ENCODE measurements around the gene CELA2B. TPM values are rescaled to one million over a fixed set of nuclear protein-coding genes. Genes with fewer than 3 reads are reported as not detected.

CELA2B gene
- total and polyA plus RNA-seq, 2 donors from 2014 or later: not detected

- H3K27me3 ChIP-seq (ENCODE audit: control insufficient read depth, insufficient read depth, low read length): no peaks in the 10 kb centered on the region
- H3K27ac ChIP-seq (ENCODE audit: low read depth in 2 of 2, low read length in 2 of 2): no peak overlapping the region
- H3K4me1 ChIP-seq (ENCODE audit: control insufficient read depth in 2 of 3, insufficient read depth in 2 of 3, low read depth in 1 of 3, low read length in 3 of 3): no peaks in the 10 kb centered on the region
- DNase-seq (no peak), FAIRE-seq (no peak)
- no peak overlapping the region for H3K4me3 ChIP-seq (ENCODE audit: low read length in 3 of 3)
- H3K9ac ChIP-seq (ENCODE audit: low read length in 3 of 3): no peak overlapping the region
- H3K36me3 ChIP-seq (ENCODE audit: control insufficient read depth in 2 of 3, insufficient read depth in 3 of 3, low read length in 3 of 3): peaks cover 0 to 16% (median 15%) of the 10 kb centered on the region in 3 donors
- H3K9me3 ChIP-seq (ENCODE audit: control insufficient read depth in 2 of 3, insufficient read depth in 1 of 3, low read length in 3 of 3): no peaks in the 10 kb centered on the region
- no peak for TF ChIP-seq CTCF (IDR thresholded peaks at IDR 0.05; ENCODE audit: borderline replicate concordance, extremely low read depth, insufficient read depth)
- intact Hi-C loops (cut with DNase I): no loop called here
These were observed 16.7 kb downstream of the CELA2B start for GRCh38 chr1:15492596-15492995.

DNA sequence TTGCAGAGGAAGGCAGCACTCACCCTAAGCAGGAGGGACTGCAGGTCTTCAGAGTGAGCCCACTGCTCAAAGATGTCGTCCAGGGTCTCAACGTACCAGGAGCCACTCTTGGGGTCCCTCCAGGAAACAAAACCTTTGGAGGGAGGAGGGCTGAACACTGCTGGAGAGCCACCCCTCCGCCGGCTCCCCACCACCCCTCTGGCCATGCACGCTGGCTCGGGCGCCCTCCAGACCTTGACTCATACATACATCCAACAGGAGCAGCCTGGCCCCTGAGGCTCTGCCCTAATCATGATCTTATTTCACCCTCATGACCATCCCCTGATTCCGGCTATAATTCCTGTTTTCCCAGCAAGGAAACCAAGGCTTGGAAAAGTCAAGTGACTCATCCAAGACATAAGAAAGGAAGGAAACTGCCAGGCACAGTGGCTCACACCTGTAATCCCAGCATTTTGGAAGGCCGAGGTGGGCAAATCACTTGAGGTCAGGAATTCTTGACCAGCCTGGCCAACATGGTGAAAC lies 18.0 kb downstream of the CELA2B start:
- H3K9me3 ChIP-seq (ENCODE audit: control insufficient read depth in 2 of 3, insufficient read depth in 1 of 3, low read length in 3 of 3): no peaks in the 10 kb centered on the region
- H3K36me3 ChIP-seq (ENCODE audit: control insufficient read depth in 2 of 3, insufficient read depth in 3 of 3, low read length in 3 of 3): peaks cover 0 to 16% (median 15%) of the 10 kb centered on the region in 3 donors
- intact Hi-C loops (cut with DNase I): no loop called here
- DNase-seq (no peak), FAIRE-seq (no peak)
- no peak for TF ChIP-seq CTCF (IDR thresholded peaks at IDR 0.05; ENCODE audit: borderline replicate concordance, extremely low read depth, insufficient read depth)
- no peak overlapping the region for H3K27ac ChIP-seq (ENCODE audit: low read depth in 2 of 2, low read length in 2 of 2)
- H3K4me3 ChIP-seq (ENCODE audit: low read length in 3 of 3): no peak overlapping the region
- H3K27me3 ChIP-seq (ENCODE audit: control insufficient read depth, insufficient read depth, low read length): no peaks in the 10 kb centered on the region
- no peaks in the 10 kb centered on the region for H3K4me1 ChIP-seq (ENCODE audit: control insufficient read depth in 2 of 3, insufficient read depth in 2 of 3, low read depth in 1 of 3, low read length in 3 of 3)
- no peak overlapping the region for H3K9ac ChIP-seq (ENCODE audit: low read length in 3 of 3)

DNA sequence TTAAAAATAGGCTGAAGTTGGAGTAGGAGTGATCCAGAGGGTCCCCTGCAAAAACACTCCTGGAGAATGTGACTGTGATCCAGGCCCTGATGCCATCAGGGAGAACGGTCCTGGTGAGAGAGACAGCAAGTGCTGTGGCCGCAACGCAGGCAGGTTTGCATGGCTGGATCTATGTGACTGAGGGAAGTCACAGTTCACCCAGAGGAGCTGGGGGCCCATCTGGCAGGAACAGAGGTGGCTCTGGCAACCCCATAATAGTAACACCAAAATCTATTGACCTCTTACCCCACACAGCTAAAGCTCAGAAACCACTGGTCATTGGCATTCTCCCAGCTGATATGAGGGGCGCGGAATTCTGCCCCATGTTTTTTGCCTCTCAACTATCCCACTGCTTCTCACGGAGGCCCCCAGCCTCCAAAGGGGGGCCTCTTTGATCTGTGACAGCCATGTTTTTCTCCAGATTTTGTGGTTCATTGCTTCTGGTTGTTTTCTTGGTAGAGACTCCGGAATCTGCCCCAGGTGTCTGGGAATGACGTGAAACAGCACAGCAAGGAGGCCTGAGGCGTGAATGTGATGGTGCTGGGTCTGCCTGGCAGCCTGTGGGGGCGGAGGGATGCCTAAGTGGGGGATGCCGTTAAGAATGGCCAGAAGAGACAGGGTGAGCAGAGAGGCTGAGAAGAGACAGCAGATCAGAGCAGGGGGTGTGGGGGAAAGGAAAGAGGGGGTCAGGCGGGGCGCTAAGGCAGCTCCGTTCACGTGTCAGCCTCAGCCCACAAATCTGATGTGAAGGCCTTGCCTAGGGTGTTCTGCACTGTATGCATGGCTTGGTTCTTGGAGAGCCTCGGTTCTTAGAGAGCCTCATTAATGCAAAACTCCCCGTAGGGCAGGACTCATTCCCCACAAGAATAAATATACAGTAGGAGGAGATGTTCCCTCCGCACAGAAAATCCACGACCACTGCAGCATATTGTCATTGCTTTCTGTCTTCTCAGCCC lies 24.6 kb downstream of the CELA2B start:
- DNase-seq: peak in 4 of 5 donors; percentile 51 to 76 (median 63)
- TF ChIP-seq CTCF (IDR thresholded peaks at IDR 0.05; ENCODE audit: borderline replicate concordance, extremely low read depth, insufficient read depth): no peak

More for the DNA sequence above, 24.6 kb downstream of the CELA2B start:
- intact Hi-C loops (cut with DNase I): no loop called here
- FAIRE-seq: no peak
- Histone ChIP-seq H3K4me1 (ENCODE audit: control insufficient read depth in 2 of 3, insufficient read depth in 2 of 3, low read depth in 1 of 3, low read length in 3 of 3) (no peaks in the 10 kb centered on the region), H3K36me3 (ENCODE audit: control insufficient read depth in 2 of 3, insufficient read depth in 3 of 3, low read length in 3 of 3) (peaks cover 0 to 20% (median 5%) of the 10 kb centered on the region in 3 donors), H3K9ac (ENCODE audit: low read length in 3 of 3) (no peak overlapping the region), H3K27ac (ENCODE audit: low read depth in 2 of 2, low read length in 2 of 2) (no peak overlapping the region), H3K9me3 (ENCODE audit: control insufficient read depth in 2 of 3, insufficient read depth in 1 of 3, low read length in 3 of 3) (no peaks in the 10 kb centered on the region), H3K27me3 (ENCODE audit: control insufficient read depth, insufficient read depth, low read length) (no peaks in the 10 kb centered on the region), H3K4me3 (ENCODE audit: low read length in 3 of 3) (no peak overlapping the region)
